Posterior vena cava (tissue), 2 donors: ENCODE data around the gene ARL11. TPM values are rescaled to one million over a fixed set of nuclear protein-coding genes. Genes with fewer than 3 reads are reported as not detected.

Experiments used
- DNase-seq: peaks from one replicate; pipeline ENCODE4 v3.0.0-alpha.2; 2020; ENCODE audit warnings: low spot score
- intact Hi-C, 2 donors: fragments of 100-400 bp; cut with DNase I; formaldehyde crosslinking; loops; one replicate each; pipeline versions ENCODE4 v1.14.1 to v1.14.2; 2022 to 2023
- total RNA-seq, 2 donors: library from RNA; stranded (reverse); fragmentation: NEBNext Ultra II Directional; extraction: Animal tissue kit (Norgen Biotek cat#: 25700); gene quantifications; one replicate each; pipeline ENCODE4 v1.2.1, GENCODE V29; 2021
- donor health status: DM: yes; HTN: yes; CAD: no.
- donor health status: DM: yes; HTN: yes; CAD: no.

The ARL11 gene
- total RNA-seq, 2 donors from 2014 or later: 0.71 to 1.9 TPM

GRCh38 chr13:49638744-49639072 is 10.4 kb downstream of the ARL11 start:
- no peak for DNase-seq
- intact Hi-C loops: no loop called here

GRCh38 chr13:49641801-49642291 is 13.5 kb downstream of the ARL11 start:
- DNase-seq: peak; percentile 89
- intact Hi-C loops: no loop called here

GRCh38 chr13:49643035-49643646 is 14.8 kb downstream of the ARL11 start:
- no peak for DNase-seq
- intact Hi-C loops: no loop called here

- intact Hi-C loops: no loop called here
- no peak for DNase-seq
Measured at GRCh38 chr13:49645451-49645850, 17.1 kb downstream of the ARL11 start.

GRCh38 chr13:49646688-49647087 is 18.4 kb downstream of the ARL11 start:
- no peak for DNase-seq
- intact Hi-C loops: no loop called here

GRCh38 chr13:49649244-49649962 is 21.1 kb downstream of the ARL11 start:
- intact Hi-C loops: no loop called here
- no peak for DNase-seq

GRCh38 chr13:49649963-49650312 is 21.6 kb downstream of the ARL11 start:
- no peak for DNase-seq
- intact Hi-C loops: loop anchor here in 1 of 2 donors (5.0 kb wide), 1 partner anchor 197 kb away; no protein-coding TSS in a partner anchor

GRCh38 chr13:49651570-49652354 is 23.5 kb downstream of the ARL11 start:
- no peak for DNase-seq
- intact Hi-C loops: loop anchor here in 1 of 2 donors (5.0 kb wide), 1 partner anchor 196 kb away; no protein-coding TSS in a partner anchor

GRCh38 chr13:49652355-49653305 is 24.3 kb downstream of the ARL11 start:
- no peak for DNase-seq

GRCh38 chr13:49653478-49653877 is 25.2 kb downstream of the ARL11 start:
- no peak for DNase-seq
- intact Hi-C loops: loop anchor here in 1 of 2 donors (5.0 kb wide), 1 partner anchor 194 kb away; no protein-coding TSS in a partner anchor

More at GRCh38 chr13:49652355-49653305, 24.3 kb downstream of the ARL11 start:
- intact Hi-C loops: loop anchor here in 1 of 2 donors (5.0 kb wide), 1 partner anchor 195 kb away; no protein-coding TSS in a partner anchor

GRCh38 chr13:49654011-49654410 is 25.7 kb downstream of the ARL11 start:
- no peak for DNase-seq
- intact Hi-C loops: loop anchor here in 1 of 2 donors (5.0 kb wide), 1 partner anchor 193 kb away; no protein-coding TSS in a partner anchor

- intact Hi-C loops: no loop called here
- no peak for DNase-seq
Measured at GRCh38 chr13:49655906-49656305, 27.6 kb downstream of the ARL11 start.

- intact Hi-C loops: no loop called here
- DNase-seq: no peak
Measured at GRCh38 chr13:49657241-49657641, 28.9 kb downstream of the ARL11 start.

- no peak for DNase-seq
- intact Hi-C loops: loop anchor here in 1 of 2 donors (5.0 kb wide), 1 partner anchor 193 kb away; no protein-coding TSS in a partner anchor
Measured at GRCh38 chr13:49664606-49665005, 36.3 kb downstream of the ARL11 start.

- intact Hi-C loops: no loop called here
- DNase-seq: no peak
Measured at GRCh38 chr13:49667773-49668172, 39.5 kb downstream of the ARL11 start.

GRCh38 chr13:49669735-49670309 is 41.5 kb downstream of the ARL11 start:
- intact Hi-C loops: no loop called here
- no peak for DNase-seq

GRCh38 chr13:49670828-49671227 is 42.5 kb downstream of the ARL11 start:
- DNase-seq: no peak
- intact Hi-C loops: no loop called here

- no peak for DNase-seq
- intact Hi-C loops: no loop called here
Measured at GRCh38 chr13:49676581-49677298, 48.4 kb downstream of the ARL11 start.
